Endothelial cell of umbilical vein (primary cell): Measurements from ENCODE around the gene INPP4B. TPM values are rescaled to one million over a fixed set of nuclear protein-coding genes. Genes with fewer than 3 reads are reported as not detected.

ENCODE experiments used
- BruUV-seq: library from RNA; stranded (reverse); fragments of 400-500 nt; replicated peaks from 2 replicates; lab custom pipeline; 2021; lab: Mats Ljungman, UMichigan
- CTCF ChIA-PET: fragments of 300-600, 350-600 bp; sonication (Branson Sonifier 250); formaldehyde crosslinking; loops from one replicate; lab custom pipeline; 2021; ENCODE audit warnings: antibody characterized with exemption, inconsistent platforms; lab: Charles Lee
- POLR2A ChIA-PET: fragments of 300-600, 350-600 bp; sonication (Branson Sonifier 250); formaldehyde crosslinking; loops from one replicate; lab custom pipeline; 2021; ENCODE audit warnings: antibody characterized with exemption, inconsistent platforms; lab: Charles Lee
- DNase-seq: peaks from one replicate; pipeline ENCODE4 v3.0.0-alpha.2; 2011; ENCODE audit warnings: low read depth, low spot score
- FAIRE-seq: peaks from 2 replicates; lab custom pipeline; 2011; peaks lifted over from hg19 to GRCh38; lab: Jason Lieb, UNC
- H2AFZ ChIP-seq: 2 replicates; pipeline ENCODE4 v1.6.0; 2012; ENCODE audit warnings: low read depth, low read length, control low read depth, inconsistent platforms
- H3K27ac ChIP-seq: 2 replicates; pipeline ENCODE4 v1.5.1; 2011; ENCODE audit warnings: low read depth, mild to moderate bottlenecking, control low read depth, low read length, moderate library complexity; ENCODE audit not compliant: insufficient read depth
- H3K27me3 ChIP-seq, 2 experiments: 2 replicates each; pipeline versions ENCODE4 v1.6.0 to v1.6.1; 2011; ENCODE audit warnings: low read length in 2 of 2, mixed read lengths in 1 of 2; ENCODE audit not compliant: control insufficient read depth in 2 of 2, insufficient read depth in 2 of 2
- H3K36me3 ChIP-seq, 2 experiments: 2 replicates in 1 of 2; 3 replicates in 1 of 2; pipeline ENCODE4 v1.5.1; 2011; ENCODE audit warnings: low read length in 2 of 2, mild to moderate bottlenecking in 1 of 2, moderate library complexity in 1 of 2; ENCODE audit not compliant: control insufficient read depth in 2 of 2, insufficient read depth in 2 of 2; ENCODE audit errors: extremely low read depth in 1 of 2
- H3K4me1 ChIP-seq: 3 replicates; pipeline ENCODE4 v1.5.1; 2011; ENCODE audit warnings: mild to moderate bottlenecking, low read length; ENCODE audit not compliant: control insufficient read depth, insufficient read depth; ENCODE audit errors: extremely low read depth
- H3K4me2 ChIP-seq: 2 replicates; pipeline ENCODE4 v1.6.1; 2011; ENCODE audit warnings: low read length, control low read depth, mixed read lengths; ENCODE audit not compliant: insufficient read depth
- H3K4me3 ChIP-seq, 3 experiments: fragments of 200-600 bp in 1 of 3; sonication (generic), shearing (Covaris generic) in 1 of 3; replicated peaks in 1 of 3; 2 replicates each; pipeline ENCODE4 v1.5.1; 2011 to 2016; ENCODE audit warnings: control low read depth in 3 of 3, low read length in 3 of 3, mild to moderate bottlenecking in 2 of 3, inconsistent platforms in 1 of 3, low read depth in 1 of 3, moderate library complexity in 1 of 3; ENCODE audit not compliant: insufficient read depth in 1 of 3
- H3K79me2 ChIP-seq: 2 replicates; pipeline ENCODE4 v1.6.0; 2012; ENCODE audit warnings: low read length, inconsistent platforms; ENCODE audit not compliant: control insufficient read depth, insufficient read depth
- H3K9ac ChIP-seq: replicated peaks from 2 replicates; pipeline ENCODE3; 2011; ENCODE audit warnings: low read length, control low read depth; ENCODE audit not compliant: insufficient read depth; ENCODE audit errors: extremely low read depth
- H3K9me1 ChIP-seq: replicated peaks from 3 replicates; pipeline ENCODE4 v1.6.0; 2011; ENCODE audit warnings: mild to moderate bottlenecking, low read length; ENCODE audit not compliant: control insufficient read depth, insufficient read depth; ENCODE audit errors: extremely low read depth
- H3K9me3 ChIP-seq: replicated peaks from 2 replicates; pipeline ENCODE4 v1.5.1; 2012; ENCODE audit warnings: low read length, inconsistent platforms; ENCODE audit not compliant: control insufficient read depth, insufficient read depth
- H4K20me1 ChIP-seq: replicated peaks from 2 replicates; pipeline ENCODE3; 2011; ENCODE audit warnings: mild to moderate bottlenecking, low read length; ENCODE audit not compliant: control insufficient read depth, insufficient read depth; ENCODE audit errors: extremely low read depth
- EZH2 ChIP-seq: IDR thresholded peaks from 2 replicates; pipeline ENCODE4 v1.6.1; 2012; ENCODE audit warnings: borderline replicate concordance, low read depth, mild to moderate bottlenecking, moderate library complexity, low read length, inconsistent platforms; ENCODE audit not compliant: severe bottlenecking
- FOS ChIP-seq: IDR thresholded peaks from 2 replicates; pipeline ENCODE4 v1.6.1; 2011; ENCODE audit warnings: mild to moderate bottlenecking, low read length, moderate library complexity, borderline replicate concordance; ENCODE audit not compliant: insufficient read depth
- GATA2 ChIP-seq: IDR thresholded peaks from 2 replicates; pipeline ENCODE4 v1.7.0; 2011; ENCODE audit warnings: low read depth, mild to moderate bottlenecking, moderate library complexity, mixed read lengths, low read length; ENCODE audit not compliant: insufficient read length, insufficient read depth
- JUN ChIP-seq: IDR thresholded peaks from 2 replicates; pipeline ENCODE4 v1.6.1; 2011; ENCODE audit warnings: borderline replicate concordance, low read depth; ENCODE audit not compliant: insufficient read length, insufficient read depth
- MYC ChIP-seq: IDR thresholded peaks from one replicate; pipeline ENCODE4 v1.6.1; 2011; ENCODE audit warnings: mild to moderate bottlenecking, low read depth, low read length
- POLR2A ChIP-seq: IDR thresholded peaks from 2 replicates; pipeline ENCODE4 v1.6.1; 2012; ENCODE audit warnings: low read depth, mild to moderate bottlenecking, control low read depth, low read length
- POLR2AphosphoS5 ChIP-seq: IDR thresholded peaks from 2 replicates; pipeline ENCODE4 v1.6.1; 2012; ENCODE audit warnings: low read depth, mild to moderate bottlenecking, control low read depth, low read length, moderate library complexity; ENCODE audit not compliant: insufficient read depth
- dilution Hi-C: fragments of 300-500 bp; cut with MboI; formaldehyde crosslinking; loops from one replicate; pipeline ENCODE4 v1.15.0; 2019; ENCODE audit warnings: low sequenced_read_pairs; ENCODE audit not compliant: extremely low pct_ligation_motif_present
- intact Hi-C: fragments of 100-400 bp; cut with micrococcal nuclease; formaldehyde crosslinking; loops from one replicate; pipeline ENCODE4 v1.10.0; 2022
- polyA plus RNA-seq, 4 experiments: library from polyadenylated mRNA; depleted of rRNA in 3 of 4; stranded (reverse) in 3 of 4; unstranded in 1 of 4; fragments of >200 nt; gene quantifications; 2 replicates each; pipeline versions ENCODE4 v1.2.1 to v1.2.3, GENCODE V29; 2011 to 2012; ENCODE audit warnings: missing spikeins in 1 of 4
- total RNA-seq: library from RNA; stranded (reverse); gene quantifications from 2 replicates; pipeline ENCODE4 v1.2.3, GENCODE V29; 2021
- TF ChIP-seq, protein P1 (sequence below), 2 donors: IDR thresholded peaks; 1 replicate in 1 of 2; 2 replicates in 1 of 2; pipeline ENCODE4 v1.5.1; 2011; ENCODE audit warnings: low read length in 2 of 2, mild to moderate bottlenecking in 2 of 2, moderate library complexity in 2 of 2, control low read depth in 1 of 2, inconsistent platforms in 1 of 2, low read depth in 1 of 2; ENCODE audit not compliant: insufficient read depth in 1 of 2; ENCODE audit errors: extremely low read depth in 1 of 2
- TF ChIP-seq, protein P2 (sequence below): IDR thresholded peaks from 2 replicates; pipeline ENCODE4 v1.6.1; 2011; ENCODE audit not compliant: insufficient read depth, insufficient read length

Gene INPP4B
- total and polyA plus RNA-seq, 2 donors (not counting 3 experiments of a cell fraction or from before 2014, with no cell fraction given) = 0.41 to 3.1 TPM

DNA sequence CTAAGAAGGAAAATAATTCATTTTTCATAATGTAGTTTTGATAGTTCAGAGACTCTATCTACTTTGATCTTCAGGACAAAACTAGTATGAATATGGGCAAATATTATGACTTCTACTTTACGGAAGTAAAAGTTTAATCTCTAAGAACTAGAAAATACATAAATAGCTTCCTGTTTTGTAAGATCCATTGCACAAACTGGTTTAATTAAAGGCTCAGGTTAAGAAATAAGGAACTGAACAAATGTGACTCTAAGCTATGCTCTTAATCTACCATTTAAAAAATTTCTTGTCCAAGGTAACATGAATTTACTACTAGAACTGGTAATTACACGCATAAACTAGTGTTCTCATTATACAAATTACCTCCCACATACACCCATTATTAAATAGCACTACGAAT is 360.6 kb downstream of the INPP4B start:
- Histone ChIP-seq H3K4me2 (no peak overlapping the region), H3K9ac (no peak overlapping the region), H3K36me3 (no peaks in the 10 kb centered on the region), H3K27ac (no peak overlapping the region), H2AFZ (no peak overlapping the region), H3K4me3 (no peak overlapping the region), H3K4me1 (no peaks in the 10 kb centered on the region), H3K9me1 (no peaks in the 10 kb centered on the region), H3K9me3 (no peaks in the 10 kb centered on the region), H4K20me1 (no peaks in the 10 kb centered on the region), H3K27me3 (no peaks in the 10 kb centered on the region), H3K79me2 (no peaks in the 10 kb centered on the region)
- intact Hi-C loops (no loop called here), dilution Hi-C loops (no loop called here)
- POLR2A ChIA-PET = no interaction called here
- BruUV-seq = no TSS peak
- CTCF ChIA-PET = no interaction called here
- TF ChIP-seq FOS = no peak
- TF ChIP-seq, protein P1, sequence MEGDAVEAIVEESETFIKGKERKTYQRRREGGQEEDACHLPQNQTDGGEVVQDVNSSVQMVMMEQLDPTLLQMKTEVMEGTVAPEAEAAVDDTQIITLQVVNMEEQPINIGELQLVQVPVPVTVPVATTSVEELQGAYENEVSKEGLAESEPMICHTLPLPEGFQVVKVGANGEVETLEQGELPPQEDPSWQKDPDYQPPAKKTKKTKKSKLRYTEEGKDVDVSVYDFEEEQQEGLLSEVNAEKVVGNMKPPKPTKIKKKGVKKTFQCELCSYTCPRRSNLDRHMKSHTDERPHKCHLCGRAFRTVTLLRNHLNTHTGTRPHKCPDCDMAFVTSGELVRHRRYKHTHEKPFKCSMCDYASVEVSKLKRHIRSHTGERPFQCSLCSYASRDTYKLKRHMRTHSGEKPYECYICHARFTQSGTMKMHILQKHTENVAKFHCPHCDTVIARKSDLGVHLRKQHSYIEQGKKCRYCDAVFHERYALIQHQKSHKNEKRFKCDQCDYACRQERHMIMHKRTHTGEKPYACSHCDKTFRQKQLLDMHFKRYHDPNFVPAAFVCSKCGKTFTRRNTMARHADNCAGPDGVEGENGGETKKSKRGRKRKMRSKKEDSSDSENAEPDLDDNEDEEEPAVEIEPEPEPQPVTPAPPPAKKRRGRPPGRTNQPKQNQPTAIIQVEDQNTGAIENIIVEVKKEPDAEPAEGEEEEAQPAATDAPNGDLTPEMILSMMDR (IDR thresholded peaks at IDR 0.05; ENCODE audit: extremely low read depth in 1 of 2, insufficient read depth in 1 of 2, low read depth in 1 of 2, low read length in 2 of 2) = no peak
- no peak for TF ChIP-seq MYC
- TF ChIP-seq POLR2A = no peak
- TF ChIP-seq POLR2AphosphoS5 = no peak
- TF ChIP-seq, protein P2, sequence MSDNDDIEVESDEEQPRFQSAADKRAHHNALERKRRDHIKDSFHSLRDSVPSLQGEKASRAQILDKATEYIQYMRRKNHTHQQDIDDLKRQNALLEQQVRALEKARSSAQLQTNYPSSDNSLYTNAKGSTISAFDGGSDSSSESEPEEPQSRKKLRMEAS = no peak
- TF ChIP-seq JUN = no peak
- TF ChIP-seq GATA2 = no peak
- TF ChIP-seq EZH2 = no peak
- FAIRE-seq = no peak
- DNase-seq = no peak
